ENCODE measurements around the gene CRYBA2. TPM values are rescaled to one million over a fixed set of nuclear protein-coding genes. Genes with fewer than 3 reads are reported as not detected.
A peak's percentile ranks its signal among the peaks of the same experiment; 100 is the strongest.

The CRYBA2 gene
- total RNA-seq, 1 experiment from 2014 or later = not detected

DNA sequence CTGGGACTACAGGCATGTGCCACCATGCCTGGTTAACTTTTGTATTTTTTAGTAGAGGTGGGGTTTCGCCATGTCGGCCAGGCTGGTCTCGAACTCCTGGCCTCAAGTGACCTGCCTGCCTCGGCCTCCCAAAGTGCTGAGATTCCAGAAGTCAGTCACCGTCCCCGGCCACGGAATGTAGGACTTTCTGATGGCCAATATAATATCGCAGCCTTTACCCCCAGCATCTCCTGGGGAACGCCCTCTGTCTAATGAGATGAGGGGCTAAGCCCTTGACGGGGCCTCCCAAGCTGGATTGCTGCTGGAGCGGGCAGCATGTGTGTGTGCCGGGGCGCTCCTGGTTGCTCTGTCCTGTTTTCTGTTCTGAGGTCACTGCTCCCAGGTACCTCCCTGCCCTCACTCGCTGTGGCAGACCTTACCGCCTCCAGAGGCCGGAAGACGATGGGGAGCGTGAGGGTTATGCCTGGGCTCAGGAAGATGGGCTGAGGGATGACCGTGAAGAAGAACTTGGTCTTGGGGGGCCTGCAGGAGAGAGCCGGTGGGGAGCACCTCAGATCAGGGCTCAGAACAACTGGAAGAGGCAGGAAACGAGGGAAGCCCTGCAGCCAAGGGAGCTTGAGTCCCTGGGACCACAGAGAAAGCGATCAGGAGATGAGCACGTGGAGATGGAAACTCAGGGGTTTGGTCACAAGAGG, 39.0 kb upstream of the CRYBA2 start:
- Histone ChIP-seq H3K79me2 (ENCODE audit: low read length) (no peaks in the 10 kb centered on the region), H3K27ac (ENCODE audit: low read length) (no peak overlapping the region), H2AFZ (ENCODE audit: low read length) (no peak overlapping the region), H3K4me3 (ENCODE audit: low read length) (no peak overlapping the region), H3K4me2 (ENCODE audit: low read depth, low read length, poor library complexity, severe bottlenecking) (no peak overlapping the region), H4K20me1 (ENCODE audit: insufficient read depth, low read depth, low read length) (0 out of 2 replicates have a peak, but pooled peaks cover 3% of the 10 kb centered on the region), H3K9me3 (ENCODE audit: low read length) (no peaks in the 10 kb centered on the region), H3K9me2 (replicated peaks; ENCODE audit: insufficient read depth, low read length) (no peaks in the 10 kb centered on the region), H3K27me3 (ENCODE audit: low read length) (no peaks in the 10 kb centered on the region), H3K9ac (ENCODE audit: low read length) (no peak overlapping the region), H3K36me3 (ENCODE audit: insufficient read depth, low read length) (no peaks in the 10 kb centered on the region), H3K4me1 (ENCODE audit: low read length) (no peaks in the 10 kb centered on the region)
- no peak for DNase-seq

DNA sequence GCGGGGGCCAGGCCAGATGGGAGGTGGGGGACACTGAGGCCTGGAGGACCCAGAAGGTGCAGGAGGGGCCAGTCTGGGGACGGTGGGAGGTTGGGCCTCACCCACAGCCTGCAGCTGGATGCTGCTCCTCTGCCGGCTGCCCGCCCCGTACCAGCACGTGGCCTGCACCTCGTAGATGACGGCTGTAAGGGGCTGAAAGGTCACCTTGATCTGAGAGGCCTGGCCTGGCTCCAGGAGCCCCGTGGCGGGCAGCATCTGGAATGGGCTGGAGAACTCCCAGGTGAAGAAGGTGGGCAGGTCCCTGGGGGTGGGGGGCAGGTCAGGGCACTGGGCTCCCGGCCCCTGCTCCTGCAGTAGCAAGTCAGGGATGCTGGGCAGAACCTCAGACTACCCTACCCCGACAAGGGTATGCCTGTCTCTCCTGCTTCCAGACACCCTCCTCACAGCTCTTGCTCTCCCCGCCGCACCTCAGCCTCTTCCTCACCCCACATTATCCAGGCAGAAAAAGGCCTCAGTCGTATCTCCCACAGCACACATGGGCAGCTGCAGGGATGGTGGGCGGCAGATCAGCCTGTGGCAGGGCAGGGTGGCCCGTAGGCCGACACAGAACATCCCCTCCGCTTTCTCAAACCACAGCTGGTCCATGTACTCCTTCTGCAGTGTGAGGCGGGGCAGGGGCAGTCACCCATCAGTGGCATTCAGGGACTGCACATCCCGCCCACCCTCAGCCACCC, 38.0 kb upstream of the CRYBA2 start:
- Histone ChIP-seq H3K27me3 (ENCODE audit: low read length) (no peaks in the 10 kb centered on the region), H4K20me1 (ENCODE audit: insufficient read depth, low read depth, low read length) (0 out of 2 replicates have a peak, but pooled peaks cover 3% of the 10 kb centered on the region), H3K4me2 (ENCODE audit: low read depth, low read length, poor library complexity, severe bottlenecking) (no peak overlapping the region), H3K4me3 (ENCODE audit: low read length) (no peak overlapping the region), H3K9ac (ENCODE audit: low read length) (no peak overlapping the region), H2AFZ (ENCODE audit: low read length) (no peak overlapping the region), H3K27ac (ENCODE audit: low read length) (no peak overlapping the region), H3K4me1 (ENCODE audit: low read length) (no peaks in the 10 kb centered on the region), H3K36me3 (ENCODE audit: insufficient read depth, low read length) (no peaks in the 10 kb centered on the region), H3K9me3 (ENCODE audit: low read length) (no peaks in the 10 kb centered on the region), H3K79me2 (ENCODE audit: low read length) (no peaks in the 10 kb centered on the region), H3K9me2 (replicated peaks; ENCODE audit: insufficient read depth, low read length) (no peaks in the 10 kb centered on the region)
- no peak for DNase-seq

DNA sequence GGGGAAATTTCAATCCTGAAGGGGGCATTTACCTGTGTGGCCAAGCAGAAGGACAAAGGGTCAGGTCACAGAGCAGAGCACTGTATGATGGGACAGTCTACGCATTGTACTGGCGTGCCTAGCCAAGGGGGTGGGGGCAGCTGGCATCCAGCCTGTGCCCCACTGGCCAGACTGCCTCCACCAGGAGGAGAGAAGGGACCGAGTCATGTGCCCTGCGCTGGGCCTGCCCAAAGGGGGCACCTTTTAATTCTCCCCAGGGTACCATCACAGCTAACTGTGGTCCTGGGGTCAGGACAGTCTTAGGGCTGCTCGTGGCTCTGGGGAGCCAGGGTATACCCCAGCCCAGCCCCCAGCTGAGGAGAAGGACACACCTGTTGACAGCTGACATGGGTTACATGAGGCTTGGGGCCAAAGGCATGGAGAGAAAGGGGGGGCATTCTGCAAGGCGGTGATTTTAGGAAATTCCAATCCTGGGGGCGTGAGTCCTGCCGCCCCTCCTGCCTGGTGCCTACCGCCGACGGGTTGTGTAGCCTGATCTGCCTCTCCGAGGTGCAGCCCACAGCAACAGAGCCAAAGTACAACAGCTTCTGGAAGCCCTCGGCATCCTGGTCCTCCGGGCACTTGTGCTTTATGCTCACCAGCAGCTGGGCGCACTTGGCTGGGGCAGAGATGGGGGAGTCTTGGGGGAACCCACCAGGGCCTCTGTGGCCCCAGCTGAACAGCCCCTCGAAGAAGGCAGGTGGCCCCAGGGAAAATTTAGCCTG, 37.1 kb upstream of the CRYBA2 start:
- Histone ChIP-seq H3K36me3 (ENCODE audit: insufficient read depth, low read length) (no peaks in the 10 kb centered on the region), H3K4me1 (ENCODE audit: low read length) (no peaks in the 10 kb centered on the region), H3K4me2 (ENCODE audit: low read depth, low read length, poor library complexity, severe bottlenecking) (no peak overlapping the region), H3K4me3 (ENCODE audit: low read length) (no peak overlapping the region), H3K9me2 (replicated peaks; ENCODE audit: insufficient read depth, low read length) (no peaks in the 10 kb centered on the region), H3K27me3 (ENCODE audit: low read length) (no peaks in the 10 kb centered on the region), H4K20me1 (ENCODE audit: insufficient read depth, low read depth, low read length) (0 out of 2 replicates have a peak, but pooled peaks cover 3% of the 10 kb centered on the region), H3K9me3 (ENCODE audit: low read length) (no peaks in the 10 kb centered on the region), H3K27ac (ENCODE audit: low read length) (no peak overlapping the region), H2AFZ (ENCODE audit: low read length) (no peak overlapping the region), H3K79me2 (ENCODE audit: low read length) (no peaks in the 10 kb centered on the region), H3K9ac (ENCODE audit: low read length) (no peak overlapping the region)
- no peak for DNase-seq

DNA sequence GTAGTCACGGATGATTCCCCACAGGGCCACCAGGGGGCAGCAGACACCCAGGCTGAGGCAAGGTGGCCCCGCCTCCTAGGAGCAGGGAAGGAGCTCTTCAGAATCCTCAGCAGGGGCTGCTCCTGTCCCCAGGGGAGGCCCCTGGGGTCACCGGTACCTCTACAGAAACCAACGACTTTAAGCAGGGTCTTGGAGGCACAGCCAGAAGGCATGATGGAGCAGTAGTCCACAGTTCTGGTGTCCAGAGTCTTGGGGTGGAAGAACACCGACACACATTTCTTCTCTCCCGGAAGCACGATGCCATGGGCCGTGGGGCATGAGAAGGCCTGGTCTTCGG, 36.6 kb upstream of the CRYBA2 start:
- no peaks in the 10 kb centered on the region for H3K9me3 ChIP-seq (ENCODE audit: low read length)
- no peaks in the 10 kb centered on the region for H3K27me3 ChIP-seq (ENCODE audit: low read length)
- H3K4me3 ChIP-seq (ENCODE audit: low read length) = no peak overlapping the region
- no peaks in the 10 kb centered on the region for H3K9me2 ChIP-seq (replicated peaks; ENCODE audit: insufficient read depth, low read length)
- DNase-seq = peak; percentile 87
- H3K79me2 ChIP-seq (ENCODE audit: low read length) = no peaks in the 10 kb centered on the region
- no peaks in the 10 kb centered on the region for H3K4me1 ChIP-seq (ENCODE audit: low read length)
- no peak overlapping the region for H3K27ac ChIP-seq (ENCODE audit: low read length)
- H3K9ac ChIP-seq (ENCODE audit: low read length) = no peak overlapping the region
- 0 out of 2 replicates have a peak, but pooled peaks cover 3% of the 10 kb centered on the region for H4K20me1 ChIP-seq (ENCODE audit: insufficient read depth, low read depth, low read length)
- H3K36me3 ChIP-seq (ENCODE audit: insufficient read depth, low read length) = no peaks in the 10 kb centered on the region
- H2AFZ ChIP-seq (ENCODE audit: low read length) = no peak overlapping the region
- H3K4me2 ChIP-seq (ENCODE audit: low read depth, low read length, poor library complexity, severe bottlenecking) = no peak overlapping the region

DNA sequence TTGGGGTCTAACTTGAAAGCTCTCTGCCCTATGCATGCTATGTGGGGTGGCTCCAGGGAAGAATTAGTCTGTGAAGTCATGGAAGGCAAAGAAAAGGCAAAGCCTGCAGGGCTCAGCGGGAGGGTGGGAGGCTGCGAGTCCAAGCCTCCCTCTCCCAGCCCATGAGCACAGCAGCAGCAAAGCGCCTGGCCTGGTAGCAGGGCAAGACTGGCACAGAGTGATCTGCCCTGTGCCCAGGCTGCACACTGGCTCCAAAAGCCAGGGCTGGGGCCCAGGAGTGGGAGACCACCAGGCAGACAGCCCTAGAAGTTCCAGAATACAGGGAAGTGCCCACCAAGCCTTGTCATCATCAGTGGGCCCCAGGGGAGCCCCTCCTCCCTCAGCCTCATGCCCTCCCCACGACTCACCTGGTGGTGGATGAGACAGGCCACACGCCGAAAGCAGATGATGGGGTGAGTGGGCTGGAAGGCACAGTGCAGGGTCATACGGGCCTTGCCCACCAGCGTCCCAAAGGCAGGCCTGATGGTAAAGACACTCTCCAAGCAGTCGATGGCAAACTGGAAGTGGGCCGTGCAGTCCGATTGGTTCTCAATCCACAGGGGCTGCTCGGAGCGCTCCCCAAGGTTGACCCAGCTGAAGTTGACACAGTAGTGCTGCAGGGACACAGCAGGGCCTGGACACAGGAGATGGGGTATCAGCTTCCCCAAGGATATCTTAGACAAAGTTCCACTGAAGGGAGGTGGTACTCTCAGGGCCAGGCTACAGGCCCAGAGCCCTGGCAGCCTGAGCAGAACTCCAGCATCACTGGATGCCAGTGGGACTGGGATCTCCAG, 36.0 kb upstream of the CRYBA2 start:
- Histone ChIP-seq H2AFZ (ENCODE audit: low read length) (no peak overlapping the region), H3K4me3 (ENCODE audit: low read length) (no peak overlapping the region), H3K79me2 (ENCODE audit: low read length) (no peaks in the 10 kb centered on the region), H3K27me3 (ENCODE audit: low read length) (no peaks in the 10 kb centered on the region), H4K20me1 (ENCODE audit: insufficient read depth, low read depth, low read length) (0 out of 2 replicates have a peak, but pooled peaks cover 3% of the 10 kb centered on the region), H3K27ac (ENCODE audit: low read length) (no peak overlapping the region), H3K4me2 (ENCODE audit: low read depth, low read length, poor library complexity, severe bottlenecking) (no peak overlapping the region), H3K9ac (ENCODE audit: low read length) (no peak overlapping the region), H3K9me3 (ENCODE audit: low read length) (no peaks in the 10 kb centered on the region), H3K36me3 (ENCODE audit: insufficient read depth, low read length) (no peaks in the 10 kb centered on the region), H3K4me1 (ENCODE audit: low read length) (no peaks in the 10 kb centered on the region), H3K9me2 (replicated peaks; ENCODE audit: insufficient read depth, low read length) (no peaks in the 10 kb centered on the region)
- DNase-seq = no peak

DNA sequence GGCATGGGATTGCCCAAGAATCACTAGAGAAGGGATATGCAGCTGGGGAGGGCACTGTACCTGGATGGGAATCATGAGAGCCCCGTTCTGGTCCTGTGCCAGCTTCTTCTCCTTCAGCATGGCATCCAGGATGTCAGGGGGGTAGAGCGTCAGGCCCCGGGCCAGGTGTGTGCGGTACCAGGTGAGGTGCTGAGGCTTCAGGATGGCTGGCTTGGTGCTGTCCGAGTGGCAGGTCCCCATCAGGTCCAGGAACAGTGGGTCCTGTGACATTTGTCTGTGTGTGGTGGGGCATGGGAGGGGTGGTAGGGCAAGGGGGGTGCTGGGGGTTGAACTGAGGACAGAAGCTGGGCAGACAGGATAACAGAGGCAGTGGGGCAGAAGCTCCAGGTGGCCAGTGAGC, 34.9 kb upstream of the CRYBA2 start:
- Histone ChIP-seq H3K4me3 (ENCODE audit: low read length) (no peak overlapping the region), H3K9me2 (replicated peaks; ENCODE audit: insufficient read depth, low read length) (no peaks in the 10 kb centered on the region), H3K27ac (ENCODE audit: low read length) (no peak overlapping the region), H3K27me3 (ENCODE audit: low read length) (no peaks in the 10 kb centered on the region), H2AFZ (ENCODE audit: low read length) (no peak overlapping the region), H3K36me3 (ENCODE audit: insufficient read depth, low read length) (no peaks in the 10 kb centered on the region), H3K4me2 (ENCODE audit: low read depth, low read length, poor library complexity, severe bottlenecking) (no peak overlapping the region), H4K20me1 (ENCODE audit: insufficient read depth, low read depth, low read length) (0 out of 2 replicates have a peak, but pooled peaks cover 3% of the 10 kb centered on the region), H3K79me2 (ENCODE audit: low read length) (no peaks in the 10 kb centered on the region), H3K9me3 (ENCODE audit: low read length) (no peaks in the 10 kb centered on the region), H3K9ac (ENCODE audit: low read length) (no peak overlapping the region), H3K4me1 (ENCODE audit: low read length) (no peaks in the 10 kb centered on the region)
- no peak for DNase-seq

DNA sequence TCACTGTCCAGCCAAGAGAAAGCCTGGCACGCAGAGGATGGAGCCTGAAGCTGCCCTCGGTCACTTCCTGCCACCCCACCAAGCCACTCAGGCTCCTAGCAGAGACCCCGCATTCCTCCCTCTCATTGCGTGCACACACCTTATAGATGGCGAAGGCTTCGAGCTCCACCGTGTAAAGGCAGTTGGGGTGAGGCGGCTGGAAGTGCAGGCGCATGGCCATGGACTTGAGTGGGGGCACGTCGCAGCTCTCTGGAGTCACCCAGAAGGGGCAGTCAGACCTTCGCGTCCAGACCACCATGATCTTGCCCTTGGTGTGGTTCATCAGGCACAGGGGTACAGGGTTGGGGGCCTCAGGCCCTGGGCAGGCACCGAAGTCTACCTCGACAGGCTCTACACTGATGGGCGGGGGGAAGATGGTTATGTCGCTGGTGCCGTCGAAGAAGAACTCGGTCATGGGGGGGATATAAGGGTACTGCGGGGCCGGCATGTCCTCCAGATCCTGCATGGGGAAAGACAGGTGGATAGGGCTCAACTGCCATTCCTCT, 34.4 kb upstream of the CRYBA2 start:
- H3K36me3 ChIP-seq (ENCODE audit: insufficient read depth, low read length) = no peaks in the 10 kb centered on the region
- no peak overlapping the region for H3K4me3 ChIP-seq (ENCODE audit: low read length)
- H3K4me2 ChIP-seq (ENCODE audit: low read depth, low read length, poor library complexity, severe bottlenecking) = no peak overlapping the region
- no peak overlapping the region for H2AFZ ChIP-seq (ENCODE audit: low read length)
- H3K27me3 ChIP-seq (ENCODE audit: low read length) = no peaks in the 10 kb centered on the region
- H3K9me3 ChIP-seq (ENCODE audit: low read length) = no peaks in the 10 kb centered on the region
- no peak for DNase-seq
- H3K4me1 ChIP-seq (ENCODE audit: low read length) = no peaks in the 10 kb centered on the region
- no peaks in the 10 kb centered on the region for H3K9me2 ChIP-seq (replicated peaks; ENCODE audit: insufficient read depth, low read length)
- no peak overlapping the region for H3K9ac ChIP-seq (ENCODE audit: low read length)
- 0 out of 2 replicates have a peak, but pooled peaks cover 3% of the 10 kb centered on the region for H4K20me1 ChIP-seq (ENCODE audit: insufficient read depth, low read depth, low read length)
- no peak overlapping the region for H3K27ac ChIP-seq (ENCODE audit: low read length)
- H3K79me2 ChIP-seq (ENCODE audit: low read length) = no peaks in the 10 kb centered on the region

Measured in Karpas-422 (cell line).